GM21825 (cell line): ENCODE measurements around the gene DR1.

Experiments used
- ATAC-seq: cut with Tn5 transposase; IDR thresholded peaks from one replicate; pipeline ENCODE4 v1.9.1; 2021; ENCODE audit warnings: mild to moderate bottlenecking, moderate library complexity; ENCODE audit not compliant: unreplicated experiment

DR1 gene

DNA sequence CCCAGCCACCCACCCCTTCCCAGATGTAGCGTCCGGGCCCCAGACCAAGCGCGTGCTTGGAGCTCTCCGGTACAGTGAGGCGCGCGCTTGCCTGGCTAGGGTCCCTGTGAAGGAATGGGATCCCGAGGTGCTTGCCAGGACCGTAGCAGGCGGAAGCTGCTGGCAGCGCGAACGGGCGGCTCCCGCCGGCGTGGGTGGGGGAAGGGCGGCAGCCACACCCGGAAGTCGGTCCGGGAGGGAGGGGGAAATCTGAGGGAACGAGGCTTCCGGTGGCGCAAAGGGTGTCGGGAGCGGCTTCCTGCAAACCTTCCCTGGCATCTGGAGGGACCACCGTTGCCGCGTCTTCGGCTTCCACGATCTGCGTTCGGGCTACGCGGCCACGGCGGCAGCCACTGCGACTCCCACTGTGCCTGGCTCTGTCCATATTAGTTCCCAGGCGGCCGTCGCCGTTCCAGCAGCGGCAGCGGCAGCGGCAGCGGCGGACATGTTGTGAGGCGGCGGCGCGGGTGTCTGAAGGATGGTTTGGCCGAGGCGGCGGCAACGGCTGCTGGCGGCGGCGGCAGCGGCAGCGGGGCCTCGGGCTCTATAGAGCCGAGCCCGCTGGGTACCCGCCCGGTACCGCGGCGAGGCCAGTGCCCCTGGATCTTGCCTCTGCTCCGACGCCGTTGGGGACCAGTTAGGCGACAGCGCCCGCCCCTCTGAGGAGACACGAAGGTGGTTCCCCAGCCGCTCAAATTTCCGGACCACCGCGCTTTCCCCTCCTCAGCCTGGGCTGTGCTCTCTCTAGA, at the start of gene DR1:
DR1 (plus strand) TSS at position 275 of the 788 bp plus-strand sequence. CDS start 739 bp downstream, outside the sequence.
- peak; percentile 75 for ATAC-seq

DNA sequence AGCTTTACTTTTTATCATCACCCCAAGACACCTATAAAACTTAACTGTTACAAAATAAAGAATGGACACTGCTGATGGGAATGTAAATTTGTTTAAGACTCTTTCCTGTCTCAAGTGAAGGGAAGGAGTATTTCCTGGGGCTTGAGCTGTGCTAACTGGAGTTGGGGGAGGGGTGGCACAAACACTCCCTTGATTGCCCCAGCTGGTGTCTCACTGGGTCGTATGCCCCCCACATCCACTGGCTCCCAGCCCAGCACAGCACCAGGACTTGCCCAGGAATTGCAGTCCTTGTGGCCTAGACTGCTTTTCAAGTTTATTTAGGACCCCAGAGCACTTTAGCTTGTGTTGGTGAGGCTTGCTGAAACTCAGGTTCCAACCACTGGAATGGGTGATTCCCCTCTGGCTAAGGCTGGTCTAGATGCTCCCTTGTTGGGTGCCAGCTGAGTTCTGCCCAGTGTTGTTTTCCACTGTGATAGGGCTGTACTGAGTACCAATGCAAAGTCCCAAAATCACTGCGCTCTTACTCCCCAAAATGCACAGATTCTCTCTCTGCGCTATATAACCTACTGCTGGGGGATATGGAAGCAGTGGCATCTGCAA, 49.1 kb upstream of the DR1 start:
- ATAC-seq: no peak

DNA sequence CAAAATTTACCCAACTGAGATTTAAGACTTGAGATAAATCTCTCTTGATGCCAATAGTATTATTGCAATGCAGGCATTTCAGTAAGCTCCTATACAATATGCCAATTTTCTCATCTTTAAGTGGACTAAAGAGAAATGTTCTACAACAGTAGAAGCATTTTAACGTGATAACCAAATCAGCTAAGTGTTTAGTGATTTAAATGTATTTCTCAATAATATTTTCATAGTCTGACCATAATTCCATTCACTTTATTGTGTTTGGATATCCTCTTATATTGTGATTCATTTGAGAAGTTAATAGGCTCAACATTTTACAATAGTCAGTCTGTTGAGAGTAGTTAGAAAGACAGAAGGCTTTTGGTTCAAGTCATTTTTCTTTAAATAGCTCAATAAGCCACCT, 44.6 kb upstream of the DR1 start:
- ATAC-seq: no peak

DNA sequence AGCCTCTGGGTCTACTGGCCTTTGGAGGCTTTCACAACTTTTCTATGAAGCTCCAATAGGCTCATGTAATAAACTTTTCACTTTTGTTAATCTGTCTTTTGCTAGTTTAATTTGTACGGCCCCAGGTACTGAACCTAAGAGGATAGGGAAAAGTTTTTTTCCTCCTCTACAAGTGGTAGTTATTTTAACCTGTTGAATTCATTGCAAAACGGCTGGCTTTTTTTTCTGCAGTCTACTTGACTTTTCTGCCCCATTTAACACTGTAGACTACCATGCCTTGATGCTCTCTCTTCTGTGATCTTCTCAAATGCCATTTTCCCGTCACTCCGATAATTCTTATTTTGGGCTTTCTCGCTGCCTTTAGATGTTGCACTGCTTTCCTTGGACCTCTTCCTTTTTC, 43.6 kb upstream of the DR1 start:
- no peak for ATAC-seq

DNA sequence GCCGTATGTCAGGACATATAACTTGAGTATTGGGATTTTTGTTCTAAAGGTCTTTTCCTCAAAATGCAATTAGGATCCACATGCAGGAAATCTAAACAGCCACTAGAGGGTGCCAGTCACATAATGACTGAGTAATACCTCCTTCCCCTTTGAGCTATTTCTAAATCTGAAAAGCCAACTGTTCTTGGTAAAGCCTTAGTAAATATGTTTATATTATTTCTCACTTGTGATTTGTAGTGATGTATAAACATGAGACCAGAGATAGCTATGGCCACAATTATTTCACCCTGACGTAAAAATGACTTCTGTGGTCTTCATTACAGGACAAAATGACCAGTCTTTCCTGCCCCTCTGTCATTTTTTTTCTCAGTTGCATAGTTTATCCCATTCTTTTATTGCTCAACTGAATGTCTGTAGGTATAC, 41.0 kb upstream of the DR1 start:
- no peak for ATAC-seq

DNA sequence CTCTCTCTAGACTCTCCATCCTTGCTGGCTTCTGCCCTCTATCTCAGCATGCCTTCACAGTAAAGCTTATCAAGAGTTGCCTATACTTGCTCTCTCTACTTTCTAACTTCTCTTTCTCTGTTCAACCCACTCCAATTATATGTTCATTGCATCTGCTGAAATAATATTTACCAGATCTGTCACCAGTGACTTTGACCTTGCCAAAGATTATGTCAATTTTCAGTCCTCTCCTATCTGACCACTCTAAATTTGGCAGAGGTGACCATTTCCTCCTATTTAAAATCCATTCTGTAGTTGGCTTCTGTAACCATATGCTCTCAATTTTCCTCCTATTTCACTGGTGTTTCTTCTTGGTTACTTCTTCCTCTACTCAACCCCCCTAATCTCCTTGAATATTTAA, 38.8 kb upstream of the DR1 start:
- ATAC-seq: no peak

DNA sequence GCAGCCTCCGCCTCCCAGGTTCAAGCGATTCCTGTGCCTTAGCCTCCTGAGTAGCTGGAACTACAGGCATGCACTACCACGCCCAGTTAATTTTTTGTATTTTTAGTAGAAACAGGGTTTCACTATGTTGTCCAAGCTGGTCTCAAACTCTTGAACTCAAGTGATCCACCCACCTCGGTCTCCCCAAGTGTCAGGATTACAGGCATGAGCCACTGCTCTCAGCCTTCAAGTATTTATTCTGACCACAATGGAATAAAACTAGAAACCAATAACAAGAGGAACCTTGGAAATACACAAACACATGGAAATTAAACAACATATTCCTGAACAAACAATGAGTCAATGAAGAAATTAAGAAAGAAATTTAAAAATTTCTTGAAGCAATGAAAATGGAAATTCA, 32.7 kb upstream of the DR1 start:
- ATAC-seq: no peak

DNA sequence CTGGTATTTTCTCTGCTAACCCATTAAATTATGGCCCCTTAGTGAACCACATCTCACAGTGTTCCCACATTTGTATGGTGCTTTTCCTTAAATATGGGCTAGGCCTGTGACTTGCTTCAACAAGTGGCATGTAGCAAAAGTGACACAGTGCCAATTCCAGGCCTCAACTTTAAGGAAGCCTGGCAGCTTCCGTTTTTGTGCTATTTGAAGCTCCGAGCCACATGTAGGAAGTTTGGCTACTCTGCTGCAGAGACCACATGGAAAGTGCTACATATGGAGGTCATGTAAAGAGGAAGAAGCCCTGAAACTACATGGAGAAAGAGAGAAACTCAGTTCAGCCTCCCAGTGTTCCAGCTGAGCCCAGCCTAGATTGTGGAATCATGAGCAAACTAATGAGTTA, 28.5 kb upstream of the DR1 start:
- ATAC-seq: no peak

DNA sequence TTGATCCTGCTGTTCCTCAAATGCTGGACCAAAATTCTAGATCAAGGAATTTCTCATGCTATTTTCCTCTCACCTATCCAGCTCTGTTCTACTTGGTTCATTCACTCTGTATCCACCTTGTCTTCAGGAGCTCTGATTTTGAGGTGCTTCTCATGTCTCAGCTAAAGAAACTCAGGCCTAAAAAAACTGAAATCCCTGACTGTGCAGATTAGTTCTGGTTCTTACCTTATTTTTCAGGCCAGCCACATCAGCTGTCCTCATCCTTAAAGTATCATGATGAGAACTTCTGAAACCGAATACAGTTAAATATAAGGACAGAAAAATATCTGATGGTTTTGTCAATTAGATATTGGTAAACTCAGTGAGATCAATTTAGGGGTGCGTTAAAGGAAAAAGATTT, 27.8 kb upstream of the DR1 start:
- ATAC-seq: no peak

DNA sequence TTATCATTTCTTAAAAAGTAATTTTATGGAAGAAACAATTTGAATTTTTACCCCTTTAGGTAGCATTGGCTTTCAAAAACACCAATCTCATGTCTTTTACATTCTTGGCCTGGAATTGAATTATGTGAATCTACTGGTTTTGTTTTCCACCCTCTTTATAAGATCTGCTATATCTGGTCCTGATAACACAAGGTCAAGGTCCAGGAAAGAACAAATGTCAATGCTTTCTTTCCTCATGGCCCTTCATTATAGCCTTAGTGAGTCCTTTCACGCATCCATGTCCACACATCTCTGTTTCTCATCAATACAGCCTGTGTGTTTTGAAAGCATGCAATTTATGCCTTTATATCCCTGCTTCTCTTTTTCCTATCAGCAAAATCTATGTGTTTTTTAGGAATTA, 24.0 kb upstream of the DR1 start:
- no peak for ATAC-seq

DNA sequence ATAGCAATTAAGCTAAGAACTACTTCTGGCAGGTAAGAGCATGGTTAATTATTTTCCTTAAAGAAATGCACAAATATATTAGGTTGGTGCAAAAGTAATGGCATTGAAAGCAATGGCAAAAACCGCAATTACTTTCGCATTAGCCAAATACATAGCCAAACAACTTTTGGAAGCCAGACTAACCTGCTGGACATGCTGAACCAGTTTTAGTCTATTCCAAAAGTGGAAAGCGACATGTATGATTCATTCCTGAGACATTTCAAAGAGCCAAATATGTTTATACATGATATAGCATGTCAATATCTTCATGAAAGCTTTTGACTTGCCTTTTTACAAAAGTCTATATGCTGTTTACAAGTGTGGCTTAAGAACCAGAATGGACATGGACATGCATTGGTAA, 23.4 kb upstream of the DR1 start:
- no peak for ATAC-seq

DNA sequence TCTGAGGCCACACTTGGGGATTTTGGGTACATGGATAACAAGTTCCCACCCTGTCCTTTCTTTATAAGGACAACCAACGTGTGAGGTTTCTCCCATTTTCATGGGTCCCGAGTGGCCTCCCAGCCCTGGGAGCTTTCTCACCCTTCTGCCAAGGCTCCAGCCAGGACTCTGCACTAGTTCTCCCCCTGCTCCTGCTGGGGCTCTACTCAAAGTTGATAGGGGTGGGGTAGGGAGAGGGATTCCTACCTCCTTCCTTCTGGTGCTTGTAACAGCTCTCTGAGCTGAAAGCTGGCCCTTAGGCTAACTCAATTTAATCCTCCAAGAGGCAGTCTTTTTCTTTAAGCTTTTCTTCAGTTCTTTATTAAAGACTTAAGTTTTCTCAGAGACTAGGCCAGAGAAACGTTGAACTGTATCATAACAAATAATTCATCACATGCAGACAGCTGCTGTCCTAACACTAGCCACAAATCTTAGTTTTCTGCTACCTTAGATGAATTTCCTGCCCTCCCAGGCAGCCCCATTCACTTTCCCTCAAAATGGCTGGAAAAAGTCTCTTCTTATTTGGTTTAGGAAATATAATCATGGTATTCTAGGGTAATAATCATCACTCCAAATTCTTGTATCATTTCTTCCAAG, 22.4 kb upstream of the DR1 start:
- no peak for ATAC-seq

DNA sequence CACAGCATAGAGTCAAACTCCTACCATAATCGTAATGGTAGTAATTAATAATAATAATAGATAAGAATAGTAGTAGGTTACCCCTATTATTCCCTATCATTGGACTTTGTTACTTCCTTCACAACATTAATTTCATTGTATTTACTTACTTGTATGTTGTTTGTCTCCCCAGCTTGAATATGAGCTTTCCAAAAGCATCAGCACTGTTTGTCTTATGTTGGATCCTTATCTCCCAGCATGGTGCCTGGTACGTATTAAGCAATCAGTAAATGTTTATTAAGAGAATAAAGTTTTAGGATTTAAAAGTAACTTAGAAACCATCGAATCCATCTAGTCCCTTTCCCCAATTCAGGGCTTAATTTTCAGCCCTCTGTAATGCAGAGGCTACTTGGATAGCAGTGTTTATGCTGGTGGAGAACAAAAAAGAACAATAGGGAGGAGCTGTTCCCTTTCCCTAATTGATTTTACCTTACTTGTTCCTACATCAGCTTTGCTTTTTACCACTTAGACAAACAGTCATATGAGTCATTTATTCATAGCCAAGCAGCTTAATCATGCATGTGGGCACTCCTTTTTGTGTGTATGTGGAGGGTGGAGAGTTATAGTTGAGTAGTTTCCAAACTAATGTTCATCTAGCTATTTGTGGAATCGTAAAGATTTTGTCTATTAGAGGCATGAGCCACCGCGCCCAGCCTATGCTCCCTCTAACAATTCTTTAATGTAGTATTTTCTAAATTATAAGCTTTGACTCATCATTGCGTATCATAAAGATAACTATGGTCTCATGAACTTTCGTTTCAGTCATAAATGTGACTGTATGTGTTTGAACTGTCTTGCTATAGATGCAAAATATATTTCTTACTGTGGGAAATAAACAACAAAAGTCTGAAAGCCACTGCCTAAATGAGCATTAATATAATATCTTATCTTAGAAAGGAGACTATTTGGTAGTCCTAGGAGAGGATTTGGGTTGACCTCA, 20.9 kb upstream of the DR1 start:
- ATAC-seq: no peak

DNA sequence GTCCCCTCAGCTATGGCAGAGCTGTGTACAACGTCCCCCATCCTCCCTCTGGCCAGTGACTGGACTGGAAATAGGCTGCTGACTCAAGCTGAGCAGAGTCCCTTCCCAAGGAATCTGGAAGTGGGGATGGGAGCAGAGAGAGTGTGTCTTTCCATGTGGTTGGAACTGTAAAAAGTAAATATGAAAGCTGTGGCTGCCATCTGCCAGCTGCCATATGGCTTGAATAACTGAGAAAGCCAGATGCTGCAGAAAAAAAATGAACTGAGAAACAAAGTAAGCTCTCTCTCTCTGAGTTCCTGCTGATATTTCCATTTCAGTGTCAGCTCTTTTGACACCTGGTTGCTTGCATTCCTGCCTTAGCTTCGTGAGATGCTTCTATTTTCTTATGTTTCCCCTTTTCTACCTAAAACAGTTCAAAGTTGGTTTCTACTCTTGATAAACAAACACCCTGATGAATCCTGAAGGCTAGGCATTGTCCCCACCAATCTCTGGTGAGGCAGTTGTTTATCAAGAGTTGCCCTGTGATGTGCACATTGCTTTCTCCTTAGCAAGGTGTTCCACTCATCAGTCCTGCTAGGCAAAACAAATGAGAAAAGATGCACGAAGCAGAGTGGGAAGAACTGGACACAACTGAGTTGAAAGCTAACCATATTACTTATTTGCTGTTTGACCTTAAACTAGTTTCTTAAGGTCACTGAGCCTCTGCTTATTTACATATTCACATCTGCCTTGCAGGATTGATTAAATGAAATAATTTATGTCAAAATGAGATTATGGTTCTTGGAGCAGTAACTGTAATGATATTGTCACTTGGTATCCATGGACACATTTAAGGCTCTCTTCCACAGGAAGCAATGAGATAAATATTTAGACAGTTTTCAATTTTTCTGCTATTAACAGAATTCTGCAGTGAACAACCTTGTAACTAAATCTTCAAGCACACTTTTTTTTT, 16.6 kb upstream of the DR1 start:
- peak; percentile 72 for ATAC-seq

DNA sequence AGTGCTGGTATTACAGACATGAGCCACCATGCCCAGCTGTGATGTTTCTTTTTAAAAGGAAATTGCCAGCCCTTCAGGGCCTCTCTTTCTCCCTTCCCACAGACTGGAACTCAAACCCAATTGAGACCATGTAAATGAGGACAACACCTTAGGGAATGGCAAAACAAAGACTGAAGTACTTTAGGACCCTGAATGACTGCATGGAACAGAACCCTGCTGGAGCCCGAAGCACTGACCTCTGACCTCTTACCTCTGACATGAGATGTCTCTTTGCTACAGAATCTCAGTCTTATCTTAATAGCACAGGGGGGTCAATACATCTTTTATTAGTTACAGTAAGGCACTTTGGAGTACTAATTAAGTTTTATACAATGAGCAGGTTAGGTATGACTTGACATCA, 15.5 kb upstream of the DR1 start:
- no peak for ATAC-seq

DNA sequence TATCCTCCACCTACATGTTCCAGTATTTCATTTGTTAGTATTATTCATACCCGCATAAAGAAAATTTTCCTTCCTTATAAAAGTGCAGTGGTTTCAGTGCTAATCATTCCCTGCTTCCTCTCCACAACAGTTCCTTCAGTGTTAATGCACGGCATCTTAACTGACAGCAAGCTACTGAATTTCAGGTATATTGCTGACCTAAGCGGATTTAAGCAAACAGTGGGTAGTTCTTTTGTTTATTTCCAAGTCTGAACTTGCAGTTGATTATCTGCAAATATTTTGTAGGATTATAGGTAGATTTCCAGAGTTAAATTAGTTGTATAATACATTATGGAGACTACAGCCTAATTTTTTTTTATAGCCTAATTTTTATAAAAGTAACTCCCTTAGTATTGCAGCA, 15.1 kb upstream of the DR1 start:
- no peak for ATAC-seq

DNA sequence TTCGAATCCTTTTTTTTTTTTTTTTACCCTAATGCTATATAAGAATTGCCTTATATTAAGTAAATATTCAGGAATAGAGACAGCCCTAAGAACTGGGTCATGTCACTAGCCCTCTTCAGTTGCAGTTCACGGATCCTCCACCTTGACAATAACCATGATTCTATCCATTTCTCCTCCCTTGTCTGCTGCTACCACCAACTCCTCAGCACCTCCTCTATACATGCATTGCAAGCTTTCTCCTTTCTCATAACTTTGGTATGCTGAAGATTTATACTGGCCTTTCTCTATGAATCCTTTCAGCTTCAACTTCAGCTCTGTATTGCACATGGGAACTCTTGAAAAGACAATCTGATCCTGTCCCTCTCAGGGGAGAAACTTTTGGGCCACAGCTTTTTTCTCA, 14.3 kb upstream of the DR1 start:
- no peak for ATAC-seq

DNA sequence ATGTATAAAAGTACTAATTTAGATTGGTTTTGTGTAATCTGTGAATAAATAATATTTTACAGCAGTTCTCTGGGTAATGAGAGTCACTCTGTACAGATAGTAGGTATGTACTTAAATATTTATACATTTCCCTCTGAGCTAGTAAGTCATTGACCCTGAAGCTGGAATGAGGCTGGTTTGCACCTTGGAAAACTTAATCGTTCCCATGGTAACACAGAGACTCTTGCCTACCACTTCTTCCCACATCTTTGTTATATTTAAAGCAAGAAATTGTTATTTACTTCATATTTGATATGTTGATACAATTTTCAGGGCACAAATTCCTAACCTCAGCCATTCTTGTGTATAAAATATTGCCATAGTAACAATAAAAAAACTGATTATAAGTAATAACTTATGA, 13.3 kb upstream of the DR1 start:
- ATAC-seq: no peak

DNA sequence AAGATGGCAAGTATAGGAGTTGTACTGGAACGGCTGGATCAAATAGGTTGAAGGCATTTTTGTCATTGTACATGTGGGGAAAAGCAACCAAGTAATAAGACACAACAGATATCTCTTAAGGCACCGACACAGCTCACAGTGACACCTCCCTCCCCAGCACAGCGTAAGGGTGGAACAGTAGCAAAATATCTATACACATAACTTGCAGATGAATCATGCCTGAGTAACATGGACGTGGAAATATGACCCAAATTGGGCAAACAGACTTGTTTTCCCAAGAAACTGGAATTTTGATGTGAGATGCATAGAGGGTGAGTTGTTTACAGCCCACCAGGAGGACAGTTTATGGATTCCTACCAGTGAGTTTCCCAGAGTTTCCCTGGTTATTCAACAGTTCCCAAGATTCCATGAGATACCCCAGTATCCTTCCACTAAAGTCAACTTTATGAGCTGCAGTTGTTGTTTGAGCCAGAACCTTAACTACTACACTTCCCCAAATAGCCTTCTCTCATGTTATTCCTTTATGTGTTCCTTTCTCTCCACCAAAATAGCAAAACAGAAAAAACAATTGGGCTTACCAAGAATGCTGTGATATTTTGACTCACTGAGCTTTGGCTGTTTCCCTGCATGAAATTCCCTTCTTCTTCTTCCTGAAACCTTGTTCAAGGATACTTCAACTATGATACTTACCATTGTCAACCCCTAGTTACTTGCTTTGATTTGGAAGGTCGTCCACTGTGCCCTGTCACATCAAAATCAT, 7.1 kb upstream of the DR1 start:
- ATAC-seq: no peak
